ENCODE measurements around the gene GRK5. TPM values are rescaled to one million over a fixed set of nuclear protein-coding genes. Genes with fewer than 3 reads are reported as not detected.

Gene GRK5
- total RNA-seq, 1 experiment from 2014 or later, result 1.2 TPM

GRCh38 chr10:119452396-119452795, 245.0 kb downstream of the GRK5 start:
- no peak overlapping the region for H4K8ac ChIP-seq (replicated peaks; ENCODE audit: insufficient read length, low read depth, low read length)
- H2AK5ac ChIP-seq (ENCODE audit: insufficient read length, low read length), result no peak overlapping the region
- no peak overlapping the region for H3K56ac ChIP-seq (ENCODE audit: insufficient read length, low read depth, low read length)
- H3K27me3 ChIP-seq (ENCODE audit: insufficient read depth, low read length), result no peaks in the 10 kb centered on the region
- no peak overlapping the region for H3K4me2 ChIP-seq (ENCODE audit: insufficient read depth, insufficient read length, low read length)
- H3K18ac ChIP-seq (ENCODE audit: insufficient read length, low read depth, low read length), result no peak overlapping the region
- H2AFZ ChIP-seq (ENCODE audit: low read length), result no peak overlapping the region
- no peak overlapping the region for H2BK15ac ChIP-seq (ENCODE audit: low read depth, low read length)
- H3K79me2 ChIP-seq (ENCODE audit: insufficient read depth, low read length), result no peaks in the 10 kb centered on the region
- Mint-ChIP-seq H3K27ac (no peak overlapping the region; a peak in 1 of 7 replicates), H3K9me3 (no peaks in the 10 kb centered on the region), H3K4me1 (peaks cover 24 to 39% of the 10 kb centered on the region in 2 experiments), H3K27me3 (ENCODE audit: low read depth) (peaks cover 6% of the 10 kb centered on the region), H3K36me3 (ENCODE audit: insufficient read depth in 1 of 3, low read depth in 3 of 3) (no peaks in the 10 kb centered on the region; a peak in 1 of 7 replicates), H3K4me3 (no peak overlapping the region)
- H3K27ac ChIP-seq (ENCODE audit: insufficient read length, low read depth, low read length), result no peak overlapping the region
- H3K14ac ChIP-seq (ENCODE audit: insufficient read depth, low read length), result no peak overlapping the region
- H2BK120ac ChIP-seq (ENCODE audit: low read depth, low read length, poor library complexity, severe bottlenecking), result no peak overlapping the region
- no peak overlapping the region for H3K23ac ChIP-seq (ENCODE audit: insufficient read length, low read depth, low read length)
- H2BK20ac ChIP-seq (ENCODE audit: low read depth, low read length, poor library complexity, severe bottlenecking), result no peak overlapping the region
- H4K91ac ChIP-seq (ENCODE audit: insufficient read length, low read depth, low read length), result no peak overlapping the region
- TF ChIP-seq, protein P1, sequence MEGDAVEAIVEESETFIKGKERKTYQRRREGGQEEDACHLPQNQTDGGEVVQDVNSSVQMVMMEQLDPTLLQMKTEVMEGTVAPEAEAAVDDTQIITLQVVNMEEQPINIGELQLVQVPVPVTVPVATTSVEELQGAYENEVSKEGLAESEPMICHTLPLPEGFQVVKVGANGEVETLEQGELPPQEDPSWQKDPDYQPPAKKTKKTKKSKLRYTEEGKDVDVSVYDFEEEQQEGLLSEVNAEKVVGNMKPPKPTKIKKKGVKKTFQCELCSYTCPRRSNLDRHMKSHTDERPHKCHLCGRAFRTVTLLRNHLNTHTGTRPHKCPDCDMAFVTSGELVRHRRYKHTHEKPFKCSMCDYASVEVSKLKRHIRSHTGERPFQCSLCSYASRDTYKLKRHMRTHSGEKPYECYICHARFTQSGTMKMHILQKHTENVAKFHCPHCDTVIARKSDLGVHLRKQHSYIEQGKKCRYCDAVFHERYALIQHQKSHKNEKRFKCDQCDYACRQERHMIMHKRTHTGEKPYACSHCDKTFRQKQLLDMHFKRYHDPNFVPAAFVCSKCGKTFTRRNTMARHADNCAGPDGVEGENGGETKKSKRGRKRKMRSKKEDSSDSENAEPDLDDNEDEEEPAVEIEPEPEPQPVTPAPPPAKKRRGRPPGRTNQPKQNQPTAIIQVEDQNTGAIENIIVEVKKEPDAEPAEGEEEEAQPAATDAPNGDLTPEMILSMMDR (conservative IDR thresholded peaks at IDR 0.05), result no peak
- WGBS (ENCODE audit: extremely low coverage, insufficient read length, low lambda C conversion rate), result no CpG with 5 or more reads among the region's 14 CpGs
- H3K4ac ChIP-seq (ENCODE audit: low read depth, low read length), result no peak overlapping the region
- H4K20me1 ChIP-seq (ENCODE audit: control insufficient read depth, insufficient read depth, insufficient read length), result no peaks in the 10 kb centered on the region
- H2BK12ac ChIP-seq (ENCODE audit: insufficient read length, low read depth, low read length), result no peak overlapping the region
- no peak overlapping the region for H4K5ac ChIP-seq (ENCODE audit: insufficient read length, low read depth, low read length)
- H3K9me3 ChIP-seq (ENCODE audit: control insufficient read depth, low read depth, low read length), result no peaks in the 10 kb centered on the region
- no peaks in the 10 kb centered on the region for H3K79me1 ChIP-seq (ENCODE audit: insufficient read depth, low read depth, low read length, poor library complexity, severe bottlenecking)
- no peak overlapping the region for H3K9ac ChIP-seq (ENCODE audit: extremely low read depth, insufficient read length, low read length)
- DNase-seq, result no peak
- no peaks in the 10 kb centered on the region for H3K4me1 ChIP-seq (ENCODE audit: insufficient read depth, low read length)
- no peak overlapping the region for H3T11ph ChIP-seq (ENCODE audit: low read length)
- H2BK5ac ChIP-seq (ENCODE audit: insufficient read length, low read length), result no peak overlapping the region
- H3K23me2 ChIP-seq (ENCODE audit: insufficient read length, low read depth, low read length, poor library complexity, severe bottlenecking), result no peaks in the 10 kb centered on the region

Measured in H9 (cell line).